ENCODE results near the gene DENND2A. TPM values are rescaled to one million over a fixed set of nuclear protein-coding genes. Genes with fewer than 3 reads are reported as not detected.

The DENND2A gene
- total and polyA plus RNA-seq, 4 donors, result 1.2 to 7.4 (median 2.3) TPM

DNA sequence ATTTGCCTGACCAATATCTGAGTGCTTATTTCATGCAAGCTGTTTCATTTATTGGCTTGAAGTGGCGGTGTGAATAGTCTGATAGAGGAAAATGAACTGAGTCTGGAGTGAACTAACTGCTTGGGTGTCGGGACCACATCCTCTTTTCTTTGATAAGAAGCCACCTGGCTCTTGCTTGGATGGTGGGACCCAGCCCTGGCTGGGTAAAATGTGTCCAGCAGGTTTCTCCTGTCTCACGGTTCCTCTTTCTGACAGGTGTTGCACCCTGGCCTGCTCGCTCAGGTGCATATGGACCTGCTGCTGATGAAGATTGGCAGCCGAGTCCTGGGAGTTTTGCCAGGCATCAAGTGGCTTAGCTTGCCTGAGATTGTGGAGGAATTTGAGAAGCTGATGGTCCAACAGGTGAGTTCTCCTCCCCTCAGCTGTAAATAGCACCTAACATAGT lies 33.8 kb upstream of the DENND2A start:
- TF ChIP-seq CTCF (IDR thresholded peaks at IDR 0.05; ENCODE audit: low read depth, low read length, missing input control) (no peak), JUND (IDR thresholded peaks at IDR 0.05) (no peak), NR2F2 (IDR thresholded peaks at IDR 0.05) (no peak), FOXA2 (IDR thresholded peaks at IDR 0.05) (no peak), RAD21 (IDR thresholded peaks at IDR 0.05) (no peak), REST (IDR thresholded peaks at IDR 0.05) (no peak), YY1 (IDR thresholded peaks at IDR 0.05) (no peak), RXRA (IDR thresholded peaks at IDR 0.05) (no peak), HNF4G (IDR thresholded peaks at IDR 0.05) (no peak), EGR1 (IDR thresholded peaks at IDR 0.05; ENCODE audit: low read depth in 2 of 2) (no peak), FOXA1 (IDR thresholded peaks at IDR 0.05) (no peak)
- TF ChIP-seq, protein P1, sequence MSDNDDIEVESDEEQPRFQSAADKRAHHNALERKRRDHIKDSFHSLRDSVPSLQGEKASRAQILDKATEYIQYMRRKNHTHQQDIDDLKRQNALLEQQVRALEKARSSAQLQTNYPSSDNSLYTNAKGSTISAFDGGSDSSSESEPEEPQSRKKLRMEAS (IDR thresholded peaks at IDR 0.05), result no peak
- TF ChIP-seq, protein P2, sequence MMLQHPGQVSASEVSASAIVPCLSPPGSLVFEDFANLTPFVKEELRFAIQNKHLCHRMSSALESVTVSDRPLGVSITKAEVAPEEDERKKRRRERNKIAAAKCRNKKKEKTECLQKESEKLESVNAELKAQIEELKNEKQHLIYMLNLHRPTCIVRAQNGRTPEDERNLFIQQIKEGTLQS (IDR thresholded peaks at IDR 0.05), result no peak
- Histone ChIP-seq H3K27ac (ENCODE audit: low read depth in 1 of 2, low read length in 2 of 2) (no peak overlapping the region), H3K27me3 (ENCODE audit: control insufficient read depth in 4 of 4, insufficient read depth in 4 of 4, low read length in 3 of 4) (no peaks in the 10 kb centered on the region), H3K4me3 (ENCODE audit: low read depth in 1 of 3, low read length in 3 of 3) (no peak overlapping the region), H3K9ac (ENCODE audit: low read depth in 1 of 2, low read length in 2 of 2) (no peak overlapping the region), H3K4me1 (ENCODE audit: control insufficient read depth in 4 of 4, insufficient read depth in 4 of 4, low read length in 3 of 4) (peaks cover 2 to 21% (median 13%) of the 10 kb centered on the region in 4 donors), H3K9me3 (ENCODE audit: control insufficient read depth in 4 of 4, low read length in 3 of 4) (no peaks in the 10 kb centered on the region), H3K36me3 (ENCODE audit: control insufficient read depth in 4 of 4, insufficient read depth in 3 of 4, low read depth in 1 of 4, low read length in 3 of 4) (peaks cover 0 to 5% (median 3%) of the 10 kb centered on the region in 4 donors)
- 91% methylated on average over 5 of the region's 5 CpGs for WGBS
- no peak for DNase-seq (ENCODE audit: low spot score)

DNA sequence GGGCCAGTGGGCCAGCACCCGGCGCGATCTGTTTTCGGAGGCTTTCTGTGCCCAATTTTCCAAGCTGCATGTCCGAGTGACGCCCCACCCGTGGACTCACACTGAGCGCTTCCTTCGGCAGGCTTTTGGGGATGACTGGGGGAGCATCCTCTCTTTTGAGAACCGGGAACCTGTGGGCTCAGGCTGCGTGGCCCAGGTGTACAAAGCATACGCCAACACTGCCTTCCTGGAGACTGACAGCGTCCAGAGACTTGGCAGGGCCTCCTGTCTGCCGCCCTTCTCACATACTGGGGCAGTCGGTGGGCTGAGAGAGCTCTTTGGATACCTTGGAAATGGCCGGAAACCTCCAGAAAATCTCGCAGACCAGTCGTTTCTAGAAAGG lies 33.2 kb upstream of the DENND2A start:
- Histone ChIP-seq H3K9ac (ENCODE audit: low read depth in 1 of 2, low read length in 2 of 2) (no peak overlapping the region), H3K36me3 (ENCODE audit: control insufficient read depth in 4 of 4, insufficient read depth in 3 of 4, low read depth in 1 of 4, low read length in 3 of 4) (peaks cover 0 to under 1% (median 0%) of the 10 kb centered on the region in 4 donors), H3K27me3 (ENCODE audit: control insufficient read depth in 4 of 4, insufficient read depth in 4 of 4, low read length in 3 of 4) (no peaks in the 10 kb centered on the region), H3K9me3 (ENCODE audit: control insufficient read depth in 4 of 4, low read length in 3 of 4) (no peaks in the 10 kb centered on the region), H3K4me1 (ENCODE audit: control insufficient read depth in 4 of 4, insufficient read depth in 4 of 4, low read length in 3 of 4) (peaks cover 2 to 21% (median 13%) of the 10 kb centered on the region in 4 donors), H3K27ac (ENCODE audit: low read depth in 1 of 2, low read length in 2 of 2) (peak overlapping the region in 1 of 2 donors; percentile 35), H3K4me3 (ENCODE audit: low read depth in 1 of 3, low read length in 3 of 3) (peak overlapping the region in 2 of 3 donors; percentile 72 to 96)
- WGBS, result 61% methylated on average over 18 of the region's 18 CpGs
- DNase-seq (ENCODE audit: low spot score), result no peak
- no peak for TF ChIP-seq HNF4G (IDR thresholded peaks at IDR 0.05)
- no peak for TF ChIP-seq REST (IDR thresholded peaks at IDR 0.05)
- no peak for TF ChIP-seq YY1 (IDR thresholded peaks at IDR 0.05)
- no peak for TF ChIP-seq ZBTB33 (IDR thresholded peaks at IDR 0.05)
- TF ChIP-seq SP1 (IDR thresholded peaks at IDR 0.05), result no peak
- no peak for TF ChIP-seq CTCF (IDR thresholded peaks at IDR 0.05; ENCODE audit: low read depth, low read length, missing input control)
- TF ChIP-seq RAD21 (IDR thresholded peaks at IDR 0.05), result no peak
- TF ChIP-seq EGR1 (IDR thresholded peaks at IDR 0.05; ENCODE audit: low read depth in 2 of 2), result no peak
- TF ChIP-seq FOXA2 (IDR thresholded peaks at IDR 0.05), result no peak
- TF ChIP-seq HNF4A (conservative IDR thresholded peaks at IDR 0.05), result no peak
- TF ChIP-seq, protein P2 (IDR thresholded peaks at IDR 0.05), result no peak
- TF ChIP-seq FOXA1 (IDR thresholded peaks at IDR 0.05), result no peak
- TF ChIP-seq RXRA (IDR thresholded peaks at IDR 0.05), result no peak
- TF ChIP-seq NR2F2 (IDR thresholded peaks at IDR 0.05), result no peak
- no peak for TF ChIP-seq JUND (IDR thresholded peaks at IDR 0.05)
- TF ChIP-seq TAF1 (conservative IDR thresholded peaks at IDR 0.05), result no peak

Measured in liver (tissue), 9 donors.